DOHH2 (cell line): ENCODE results near the gene GPC6.

ENCODE experiments used
- H3F3A ChIP-seq: fragments of 200-600 bp; sonication (generic), shearing (Covaris generic); 2 replicates; pipeline ENCODE4 v1.6.0; 2016; ENCODE audit warnings: antibody characterized with exemption, mild to moderate bottlenecking; ENCODE audit not compliant: control insufficient read depth, insufficient read depth
- H3K27ac ChIP-seq: fragments of 200-600 bp; sonication (generic); 2 replicates; pipeline ENCODE4 v1.5.1; 2014; ENCODE audit warnings: low read depth, mild to moderate bottlenecking, low read length, moderate library complexity
- H3K27me3 ChIP-seq: fragments of 200-600 bp; sonication (generic); 2 replicates; pipeline ENCODE4 v1.6.1; 2014; ENCODE audit warnings: mild to moderate bottlenecking, low read length, mixed read lengths; ENCODE audit not compliant: control insufficient read depth
- H3K36me3 ChIP-seq: fragments of 200-600 bp; sonication (generic); 2 replicates; pipeline ENCODE4 v1.6.1; 2014; ENCODE audit warnings: mild to moderate bottlenecking, low read length, moderate library complexity, mixed read lengths; ENCODE audit not compliant: control insufficient read depth
- H3K4me1 ChIP-seq: fragments of 200-600 bp; sonication (generic); 2 replicates; pipeline ENCODE4 v1.6.1; 2014; ENCODE audit warnings: mild to moderate bottlenecking, low read length, mixed read lengths; ENCODE audit not compliant: control insufficient read depth
- H3K4me2 ChIP-seq: fragments of 200-600 bp; sonication (generic); 2 replicates; pipeline ENCODE4 v1.6.0; 2014; ENCODE audit warnings: mild to moderate bottlenecking, low read length, moderate library complexity
- H3K4me3 ChIP-seq: fragments of 200-600 bp; sonication (generic); 2 replicates; pipeline ENCODE4 v1.5.1; 2014; ENCODE audit warnings: mild to moderate bottlenecking, low read length, mixed read lengths
- H3K79me2 ChIP-seq: fragments of 200-600 bp; sonication (generic); 2 replicates; pipeline ENCODE4 v1.6.1; 2014; ENCODE audit warnings: mild to moderate bottlenecking, low read length, mixed read lengths; ENCODE audit not compliant: control insufficient read depth
- H3K9me2 ChIP-seq: fragments of 200-600 bp; sonication (generic); replicated peaks from 2 replicates; pipeline ENCODE4 v1.6.1; 2014; ENCODE audit warnings: mild to moderate bottlenecking, low read length, mixed read lengths; ENCODE audit not compliant: control insufficient read depth
- H3K9me3 ChIP-seq: fragments of 200-600 bp; sonication (generic); 2 replicates; pipeline ENCODE4 v1.6.1; 2014; ENCODE audit warnings: antibody characterized with exemption, low read length, mixed read lengths; ENCODE audit not compliant: control insufficient read depth, insufficient read depth
- H4K20me1 ChIP-seq: fragments of 200-600 bp; sonication (generic); 2 replicates; pipeline ENCODE4 v1.6.0; 2014; ENCODE audit warnings: low read depth, mild to moderate bottlenecking, antibody characterized with exemption, low read length, moderate library complexity; ENCODE audit not compliant: control insufficient read depth, insufficient read depth
- EZH2phosphoT487 ChIP-seq: fragments of 200-600 bp; sonication (generic); IDR thresholded peaks from 2 replicates; pipeline ENCODE4 v1.6.1; 2017; ENCODE audit warnings: borderline replicate concordance, mild to moderate bottlenecking, antibody characterized with exemption, low read length, moderate library complexity, mixed read lengths
- TF ChIP-seq, protein P1 (sequence below): fragments of 200-600 bp; sonication (generic); IDR thresholded peaks from one replicate; pipeline ENCODE4 v1.5.1; 2014; ENCODE audit warnings: antibody characterized with exemption, mild to moderate bottlenecking, low read depth, low read length; ENCODE audit not compliant: poor library complexity, severe bottlenecking

Gene GPC6

DNA sequence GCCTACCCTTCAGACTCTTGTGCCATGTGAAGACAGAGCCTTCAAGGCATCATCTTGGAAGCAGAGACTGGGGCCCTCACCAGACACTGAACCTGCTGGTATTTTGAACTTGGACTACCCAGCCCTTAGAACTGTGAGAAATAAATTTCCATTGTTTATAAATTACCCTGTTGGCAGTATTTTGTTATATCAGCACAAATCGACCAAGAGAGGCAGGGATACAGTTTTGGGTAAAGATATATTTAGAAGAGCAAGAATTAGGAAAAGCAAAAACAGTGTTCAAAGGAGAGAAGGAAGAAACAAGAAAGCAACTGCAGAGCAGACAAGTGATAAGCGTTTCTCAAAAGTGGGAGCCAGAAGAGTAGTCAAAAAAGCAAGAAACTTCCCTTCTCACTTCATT, 652.1 kb downstream of the GPC6 start:
- Histone ChIP-seq H3K36me3 (no peaks in the 10 kb centered on the region), H3K9me3 (no peaks in the 10 kb centered on the region), H3F3A (no peaks in the 10 kb centered on the region), H4K20me1 (no peaks in the 10 kb centered on the region), H3K4me2 (no peak overlapping the region), H3K79me2 (no peaks in the 10 kb centered on the region), H3K27ac (no peak overlapping the region), H3K4me1 (no peaks in the 10 kb centered on the region), H3K27me3 (no peaks in the 10 kb centered on the region), H3K9me2 (no peaks in the 10 kb centered on the region), H3K4me3 (no peak overlapping the region)
- TF ChIP-seq EZH2phosphoT487, result no peak
- TF ChIP-seq, protein P1, sequence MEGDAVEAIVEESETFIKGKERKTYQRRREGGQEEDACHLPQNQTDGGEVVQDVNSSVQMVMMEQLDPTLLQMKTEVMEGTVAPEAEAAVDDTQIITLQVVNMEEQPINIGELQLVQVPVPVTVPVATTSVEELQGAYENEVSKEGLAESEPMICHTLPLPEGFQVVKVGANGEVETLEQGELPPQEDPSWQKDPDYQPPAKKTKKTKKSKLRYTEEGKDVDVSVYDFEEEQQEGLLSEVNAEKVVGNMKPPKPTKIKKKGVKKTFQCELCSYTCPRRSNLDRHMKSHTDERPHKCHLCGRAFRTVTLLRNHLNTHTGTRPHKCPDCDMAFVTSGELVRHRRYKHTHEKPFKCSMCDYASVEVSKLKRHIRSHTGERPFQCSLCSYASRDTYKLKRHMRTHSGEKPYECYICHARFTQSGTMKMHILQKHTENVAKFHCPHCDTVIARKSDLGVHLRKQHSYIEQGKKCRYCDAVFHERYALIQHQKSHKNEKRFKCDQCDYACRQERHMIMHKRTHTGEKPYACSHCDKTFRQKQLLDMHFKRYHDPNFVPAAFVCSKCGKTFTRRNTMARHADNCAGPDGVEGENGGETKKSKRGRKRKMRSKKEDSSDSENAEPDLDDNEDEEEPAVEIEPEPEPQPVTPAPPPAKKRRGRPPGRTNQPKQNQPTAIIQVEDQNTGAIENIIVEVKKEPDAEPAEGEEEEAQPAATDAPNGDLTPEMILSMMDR, result no peak

DNA sequence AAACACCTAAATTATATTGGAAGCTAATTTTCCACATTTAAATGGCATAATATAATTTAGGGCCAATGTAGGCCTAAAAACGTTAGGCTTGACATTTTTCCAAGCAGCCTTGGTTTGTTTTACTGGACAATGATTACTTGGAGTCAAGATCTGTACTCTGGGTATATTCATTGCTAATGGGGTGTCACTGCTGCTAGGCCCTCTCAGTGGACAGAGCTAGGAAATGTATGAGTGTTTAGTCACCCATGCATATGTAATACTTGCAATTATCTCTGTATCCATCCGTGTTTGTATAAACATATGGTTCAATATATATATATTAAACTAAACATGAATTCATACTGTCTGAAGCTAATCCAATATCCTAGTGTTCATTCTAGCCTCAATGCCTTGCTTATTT, 654.8 kb downstream of the GPC6 start:
- no peaks in the 10 kb centered on the region for H3K9me2 ChIP-seq
- H3K9me3 ChIP-seq, result no peaks in the 10 kb centered on the region
- H3K27ac ChIP-seq, result no peak overlapping the region
- H3K4me1 ChIP-seq, result no peaks in the 10 kb centered on the region
- H3K27me3 ChIP-seq, result no peaks in the 10 kb centered on the region
- no peaks in the 10 kb centered on the region for H3K79me2 ChIP-seq
- no peaks in the 10 kb centered on the region for H3K36me3 ChIP-seq
- H3K4me3 ChIP-seq, result no peak overlapping the region
- TF ChIP-seq, protein P1, result no peak
- no peak for TF ChIP-seq EZH2phosphoT487
- no peaks in the 10 kb centered on the region for H3F3A ChIP-seq
- H3K4me2 ChIP-seq, result no peak overlapping the region
- no peaks in the 10 kb centered on the region for H4K20me1 ChIP-seq

DNA sequence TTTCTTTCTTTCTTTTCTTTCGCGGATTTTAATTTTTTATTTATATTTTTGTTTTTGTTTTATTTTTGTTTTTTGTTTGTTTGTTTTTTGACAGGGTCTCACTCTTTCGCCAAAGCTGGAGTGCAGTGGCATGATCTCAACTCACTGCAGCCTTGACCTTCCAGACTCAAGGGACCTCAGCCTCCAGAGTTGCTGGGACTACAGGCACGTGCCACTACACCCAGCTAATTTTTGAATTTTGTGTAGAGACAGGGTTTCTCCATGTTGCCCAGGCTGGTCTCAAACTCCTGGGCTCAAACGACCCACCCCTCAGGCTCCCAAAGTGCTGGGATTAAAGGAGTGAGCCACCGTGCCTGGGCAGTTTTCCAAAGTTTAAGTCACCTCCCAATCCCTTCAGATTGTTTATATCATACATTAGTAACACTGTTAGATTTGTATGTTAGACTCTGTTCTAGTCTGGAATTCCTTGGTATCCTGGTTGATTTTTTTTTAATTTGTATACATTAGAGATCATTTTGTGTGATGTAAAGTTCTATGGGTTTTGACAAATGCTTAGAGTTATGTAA, 655.6 kb downstream of the GPC6 start:
- H3K4me3 ChIP-seq, result no peak overlapping the region
- H3K79me2 ChIP-seq, result no peaks in the 10 kb centered on the region
- no peak for TF ChIP-seq EZH2phosphoT487
- TF ChIP-seq, protein P1, result no peak
- H3K4me2 ChIP-seq, result no peak overlapping the region
- H3K36me3 ChIP-seq, result no peaks in the 10 kb centered on the region
- no peaks in the 10 kb centered on the region for H4K20me1 ChIP-seq
- no peaks in the 10 kb centered on the region for H3K27me3 ChIP-seq
- H3K4me1 ChIP-seq, result no peaks in the 10 kb centered on the region
- H3F3A ChIP-seq, result no peaks in the 10 kb centered on the region
- no peak overlapping the region for H3K27ac ChIP-seq
- no peaks in the 10 kb centered on the region for H3K9me3 ChIP-seq
- H3K9me2 ChIP-seq, result no peaks in the 10 kb centered on the region
